Tibial nerve (tissue), 4 donors: ENCODE data around the gene TRAP1.

ENCODE experiments used
- CTCF ChIP-seq, 5 experiments: fragments of 200-600 bp in 3 of 5; fragments of 450-650 bp in 2 of 5; sonication (generic) in 3 of 5; IDR thresholded peaks; one replicate each; pipeline ENCODE4 v1.5.1; 2016 to 2019; ENCODE audit warnings: antibody characterized with exemption in 5 of 5, mild to moderate bottlenecking in 3 of 5, moderate library complexity in 2 of 5
- EP300 ChIP-seq, 2 donors: sonication (generic); formaldehyde crosslinking; IDR thresholded peaks; one replicate each; pipeline ENCODE4 v1.6.1; 2017; ENCODE audit warnings: antibody characterized with exemption in 2 of 2, mild to moderate bottlenecking in 1 of 2
- POLR2A ChIP-seq, 2 donors: fragments of 450-650 bp; IDR thresholded peaks; one replicate each; pipeline ENCODE4 v1.6.1; 2017; ENCODE audit warnings: antibody characterized with exemption in 2 of 2, mild to moderate bottlenecking in 2 of 2, moderate library complexity in 2 of 2

DNA sequence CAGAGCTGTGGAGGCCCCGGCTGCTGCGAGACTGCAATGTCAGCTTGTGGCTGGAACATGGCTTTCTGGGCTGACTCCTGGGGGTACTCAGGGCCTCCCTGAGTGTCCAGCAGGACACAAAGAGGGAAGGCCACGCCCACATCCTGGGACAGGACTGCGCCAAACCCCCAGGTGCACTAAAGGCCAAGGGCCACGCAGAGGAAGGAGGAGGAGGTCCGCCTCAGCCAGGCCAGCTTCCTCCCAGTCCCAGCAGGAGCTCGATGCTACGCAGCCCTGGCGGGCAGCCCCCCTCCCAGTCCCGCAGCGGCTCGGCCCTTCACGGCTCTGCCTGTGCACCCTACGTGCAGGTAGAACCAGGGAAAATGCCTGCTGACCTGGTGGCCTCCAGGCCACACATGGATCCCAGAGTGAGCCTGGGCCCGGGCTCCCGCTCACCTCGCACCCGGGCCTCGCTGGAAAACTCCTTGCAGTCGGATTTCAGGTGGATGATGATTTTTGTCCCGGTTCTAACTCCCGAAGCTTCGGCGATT, 41.7 kb downstream of the TRAP1 start:
- TF ChIP-seq POLR2A (IDR thresholded peaks at IDR 0.05), result no peak
- TF ChIP-seq CTCF (IDR thresholded peaks at IDR 0.05), result no peak
- no peak for TF ChIP-seq EP300 (IDR thresholded peaks at IDR 0.05)
